GM21526 (cell line): ENCODE measurements around the gene NAALADL1.
"Not testable (repeated sequence)": the region's sequence is repeated elsewhere in the genome, so short reads cannot be mapped to it uniquely, and the experiment has no call there.

Experiments
- ATAC-seq: cut with Tn5 transposase; IDR thresholded peaks from one replicate; pipeline ENCODE4 v1.9.1; 2021; ENCODE audit warnings: moderate library complexity; ENCODE audit not compliant: unreplicated experiment, low FRiP score

NAALADL1 gene

GRCh38 chr11:65055538-65055937 is 2.8 kb downstream of the NAALADL1 start:
- no peak for ATAC-seq

GRCh38 chr11:65053827-65054508 is 4.4 kb downstream of the NAALADL1 start:
- no peak for ATAC-seq

GRCh38 chr11:65051398-65051858 is 6.9 kb downstream of the NAALADL1 start:
- ATAC-seq = no peak

- no peak for ATAC-seq
Observed at GRCh38 chr11:65047581-65048422, 10.6 kb downstream of the NAALADL1 start.

GRCh38 chr11:65045728-65046127 is 12.6 kb downstream of the NAALADL1 start:
- no peak for ATAC-seq

GRCh38 chr11:65045061-65045460 is 13.3 kb downstream of the NAALADL1 start:
- no peak for ATAC-seq

- ATAC-seq = no peak
Observed at GRCh38 chr11:65043881-65044501, 14.4 kb downstream of the NAALADL1 start.

GRCh38 chr11:65042891-65043290 is 15.5 kb downstream of the NAALADL1 start:
- ATAC-seq = no peak

- ATAC-seq = peak; percentile 69
Observed at GRCh38 chr11:65040847-65041622, 17.3 kb downstream of the NAALADL1 start, which contains the start of gene SAC3D1. TSS of gene SAC3D1 (plus strand) at chr11:65041210. CDS start at chr11:65041293, 83 bp downstream.

GRCh38 chr11:65040520-65040846 is 17.9 kb downstream of the NAALADL1 start:
- ATAC-seq = no peak

GRCh38 chr11:65036931-65037330 is 21.4 kb downstream of the NAALADL1 start:
- no peak for ATAC-seq

- ATAC-seq = no peak
Observed at GRCh38 chr11:65035579-65035978, 22.8 kb downstream of the NAALADL1 start.

- no peak for ATAC-seq
Observed at GRCh38 chr11:65034423-65034822, 23.9 kb downstream of the NAALADL1 start.

GRCh38 chr11:65032216-65032615 is 26.1 kb downstream of the NAALADL1 start:
- ATAC-seq = no peak

- ATAC-seq = peak; percentile 70
Observed at GRCh38 chr11:65027213-65028067, 30.9 kb downstream of the NAALADL1 start, which contains the start of gene SNX15. TSS of gene SNX15 (plus strand) at chr11:65027439. CDS start at chr11:65027538, 99 bp downstream.

- no peak for ATAC-seq
Observed at GRCh38 chr11:65026810-65027209, 31.5 kb downstream of the NAALADL1 start.

GRCh38 chr11:65023502-65023901 is 34.9 kb downstream of the NAALADL1 start:
- not testable (repeated sequence) for ATAC-seq

- no peak for ATAC-seq
Observed at GRCh38 chr11:65021509-65021908, 36.8 kb downstream of the NAALADL1 start.

- no peak for ATAC-seq
Observed at GRCh38 chr11:65021003-65021402, 37.4 kb downstream of the NAALADL1 start.
